Thyroid gland (tissue), 4 donors: ENCODE results near the gene CAPZB.

Source experiments
- CTCF ChIP-seq, 6 experiments: fragments of 200-600 bp in 3 of 6; fragments of 450-650 bp in 3 of 6; sonication (generic) in 3 of 6; IDR thresholded peaks; one replicate each; pipeline ENCODE4 v1.5.1; 2016 to 2019; ENCODE audit warnings: antibody characterized with exemption in 6 of 6, mild to moderate bottlenecking in 2 of 6, inconsistent platforms in 1 of 6, moderate library complexity in 1 of 6
- POLR2A ChIP-seq, 2 donors: fragments of 450-650 bp; IDR thresholded peaks; one replicate each; pipeline ENCODE4 v1.6.1; 2017; ENCODE audit warnings: antibody characterized with exemption in 2 of 2, mild to moderate bottlenecking in 2 of 2, moderate library complexity in 1 of 2

DNA sequence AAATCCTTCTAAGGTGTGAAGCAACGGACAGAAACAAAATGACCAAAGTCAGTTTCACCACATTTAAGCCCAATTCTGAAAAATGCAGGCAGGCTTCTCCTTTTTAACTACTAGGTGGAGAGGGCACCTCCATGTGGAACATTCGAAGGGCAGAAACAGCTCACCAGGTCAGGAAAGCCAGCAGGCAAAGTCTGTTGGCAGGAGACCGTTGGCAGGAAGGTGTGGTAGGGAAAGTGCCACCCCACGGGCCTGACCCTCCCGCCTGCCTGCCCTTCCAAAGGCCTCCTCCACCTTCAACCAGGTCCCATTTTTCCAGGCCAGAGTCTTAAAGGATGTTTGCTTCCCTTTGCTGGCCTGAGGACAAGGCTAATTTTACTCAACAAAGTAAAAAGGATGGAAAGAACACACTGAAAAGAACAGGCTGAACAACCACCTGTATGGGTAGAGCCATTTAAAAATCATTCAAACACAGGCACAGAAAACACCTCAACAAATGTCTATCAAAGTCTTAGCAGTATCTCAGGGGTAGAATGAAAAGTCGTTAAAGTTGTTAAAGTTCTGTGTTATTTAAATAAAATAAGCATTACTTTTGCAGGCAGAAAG, 26.4 kb downstream of the CAPZB start:
- TF ChIP-seq POLR2A (IDR thresholded peaks at IDR 0.05) (no peak), CTCF (IDR thresholded peaks at IDR 0.05) (no peak)
